CD4-positive, CD25-positive, alpha-beta regulatory T cell (primary cell): ENCODE results near the gene CBARP. TPM values are rescaled to one million over a fixed set of nuclear protein-coding genes. Genes with fewer than 3 reads are reported as not detected.

Source experiments
- ATAC-seq, 2 donors: fragments of 150-1000 bp; cut with Tn5 transposase; one replicate each; pipeline ENCODE4 v1.10.0; 2021; ENCODE audit warnings: low read depth in 2 of 2, moderate number of reproducible peaks in 2 of 2, moderate library complexity in 1 of 2
- DNase-seq, 3 donors: peaks; one replicate each; pipeline versions ENCODE4 v3.0.0 to v3.0.0-alpha.2; 2012 to 2022; ENCODE audit warnings: mixed read lengths in 1 of 3
- H3K27ac ChIP-seq: one replicate; pipeline ENCODE4 v1.7.0; 2013; ENCODE audit warnings: mild to moderate bottlenecking, low read length; ENCODE audit not compliant: insufficient read depth, poor library complexity, severe bottlenecking
- H3K27me3 ChIP-seq: one replicate; pipeline ENCODE4 v1.7.0; 2013; ENCODE audit warnings: low read length; ENCODE audit not compliant: control insufficient read depth, insufficient read depth
- H3K36me3 ChIP-seq: one replicate; pipeline ENCODE4 v1.7.0; 2013; ENCODE audit warnings: mild to moderate bottlenecking, low read length, moderate library complexity; ENCODE audit not compliant: control insufficient read depth, insufficient read depth
- H3K4me1 ChIP-seq: 2 replicates; pipeline ENCODE4 v1.7.0; 2013; ENCODE audit warnings: mild to moderate bottlenecking, low read length; ENCODE audit not compliant: insufficient read depth, control insufficient read depth, poor library complexity, severe bottlenecking
- H3K4me3 ChIP-seq: one replicate; pipeline ENCODE4 v1.7.0; 2013; ENCODE audit warnings: low read depth, mild to moderate bottlenecking, low read length, moderate library complexity
- H3K9me3 ChIP-seq, 2 experiments: 1 replicate in 1 of 2; 2 replicates in 1 of 2; pipeline ENCODE4 v1.7.0; 2013; ENCODE audit warnings: low read length in 2 of 2, mild to moderate bottlenecking in 1 of 2, moderate library complexity in 1 of 2; ENCODE audit not compliant: control insufficient read depth in 2 of 2
- H3K27ac Mint-ChIP-seq, 3 donors: one replicate each; pipeline ENCODE4 v1.8.0; 2020 to 2022; ENCODE audit warnings: mild to moderate bottlenecking in 3 of 3, mixed read lengths in 3 of 3, moderate library complexity in 2 of 3
- H3K27me3 Mint-ChIP-seq: one replicate; pipeline ENCODE4 v1.8.0; 2022; ENCODE audit warnings: mild to moderate bottlenecking, mixed read lengths
- H3K36me3 Mint-ChIP-seq: one replicate; pipeline ENCODE4 v1.8.0; 2020; ENCODE audit warnings: mixed read lengths
- H3K4me1 Mint-ChIP-seq, 4 donors: one replicate each; pipeline ENCODE4 v1.8.0; 2020 to 2022; ENCODE audit warnings: mixed read lengths in 4 of 4, mild to moderate bottlenecking in 1 of 4
- H3K4me3 Mint-ChIP-seq, 4 donors: one replicate each; pipeline ENCODE4 v1.8.0; 2020 to 2022; ENCODE audit warnings: mild to moderate bottlenecking in 4 of 4, mixed read lengths in 4 of 4, moderate library complexity in 3 of 4
- H3K9me3 Mint-ChIP-seq, 7 donors: one replicate each; pipeline ENCODE4 v1.8.0; 2020 to 2022; ENCODE audit warnings: mixed read lengths in 7 of 7, mild to moderate bottlenecking in 3 of 7, moderate library complexity in 2 of 7
- polyA plus RNA-seq, 4 donors: library from polyadenylated mRNA; unstranded; fragments of 300-500 nt; fragmentation: Illumina TruSeq; gene quantifications; one replicate each; pipeline ENCODE4 v1.2.3, GENCODE V29; 2021
- total RNA-seq: library from RNA; stranded (reverse); gene quantifications from one replicate; pipeline ENCODE4 v1.2.3, GENCODE V29; 2022

Gene CBARP
- total and polyA plus RNA-seq, 5 donors from 2014 or later, result 0.12 TPM; not detected in 4

DNA sequence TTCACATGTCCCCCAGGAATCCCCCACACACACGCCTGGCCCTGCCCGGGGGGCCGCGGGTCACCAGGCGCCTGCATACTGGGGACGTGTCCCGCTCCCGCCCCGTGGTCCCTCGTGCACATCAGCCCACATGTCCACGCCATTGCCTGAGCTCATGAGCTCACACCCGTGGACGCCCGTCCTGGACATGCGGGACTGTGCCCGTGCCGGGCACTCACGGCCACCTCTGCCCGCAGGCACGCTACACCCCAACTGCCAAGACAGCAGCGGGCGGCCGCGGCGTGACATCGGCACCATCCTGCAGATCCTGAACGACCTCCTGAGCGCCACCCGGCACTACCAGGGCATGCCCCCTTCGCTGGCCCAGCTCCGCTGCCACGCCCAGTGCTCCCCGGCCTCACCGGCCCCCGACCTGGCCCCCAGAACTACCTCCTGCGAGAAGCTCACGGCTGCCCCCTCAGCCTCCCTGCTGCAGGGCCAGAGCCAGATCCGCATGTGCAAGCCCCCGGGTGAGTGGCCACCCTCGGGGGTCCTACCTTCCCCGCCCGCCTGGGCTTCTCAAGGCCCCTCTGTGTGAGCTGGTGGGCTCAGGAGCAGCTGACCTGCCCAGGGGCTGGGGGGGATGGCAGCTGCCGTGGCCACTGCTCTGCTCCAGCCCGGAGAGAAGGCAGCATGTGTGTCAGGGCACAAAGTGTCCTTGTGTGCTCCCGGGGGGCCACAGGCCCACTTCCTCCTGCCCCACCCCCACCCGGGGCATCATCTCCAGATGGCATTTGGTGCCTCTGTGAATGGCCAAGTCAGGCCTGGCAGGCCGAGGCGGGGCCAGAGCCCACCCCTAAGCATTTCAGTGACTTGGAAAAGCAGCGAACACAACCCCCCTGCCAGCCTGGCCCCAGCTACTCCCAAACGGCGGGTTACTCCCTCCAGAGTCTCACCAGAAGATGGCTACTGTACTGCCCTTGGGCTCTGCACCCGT is 17.7 kb upstream of the CBARP start:
- H3K36me3 ChIP-seq, result peaks cover 35% of the 10 kb centered on the region
- Mint-ChIP-seq H3K4me3 (no peak overlapping the region), H3K4me1 (peaks cover 0 to 51% (median 18%) of the 10 kb centered on the region in 4 donors)

GRCh38 chr19:1254530-1255185 is 16.9 kb upstream of the CBARP start:
- Histone ChIP-seq H3K36me3 (peaks cover 35% of the 10 kb centered on the region), H3K4me1 (peaks cover 74% of the 10 kb centered on the region), H3K9me3 (no peaks in the 10 kb centered on the region), H3K27ac (peak overlapping the region; percentile 88), H3K27me3 (no peaks in the 10 kb centered on the region), H3K4me3 (no peak overlapping the region)
- H3K4me3 Mint-ChIP-seq, result peak overlapping the region in 3 of 4 donors; percentile 48 to 66 (median 60)
- no peaks in the 10 kb centered on the region for H3K36me3 Mint-ChIP-seq
- peaks cover 0 to 47% (median 15%) of the 10 kb centered on the region in 4 donors for H3K4me1 Mint-ChIP-seq
- H3K27me3 Mint-ChIP-seq, result peaks cover 12% of the 10 kb centered on the region
- ATAC-seq (no peak), DNase-seq (no peak)
- H3K9me3 Mint-ChIP-seq, result peaks cover 0 to 3% (median 0%) of the 10 kb centered on the region in 7 donors
- peak overlapping the region in 1 of 3 donors; percentile 69 for H3K27ac Mint-ChIP-seq

More for the DNA sequence above, 17.7 kb upstream of the CBARP start:
- Mint-ChIP-seq H3K9me3 (peaks cover 0 to 2% (median 0%) of the 10 kb centered on the region in 7 donors), H3K27ac (peak overlapping the region in 1 of 3 donors; percentile 79), H3K36me3 (no peaks in the 10 kb centered on the region), H3K27me3 (peaks cover 16% of the 10 kb centered on the region)
- Histone ChIP-seq H3K9me3 (no peaks in the 10 kb centered on the region), H3K27ac (peak overlapping the region; percentile 47), H3K4me3 (no peak overlapping the region), H3K27me3 (no peaks in the 10 kb centered on the region), H3K4me1 (peaks cover 82% of the 10 kb centered on the region)
- DNase-seq (no peak), ATAC-seq (no peak)

DNA sequence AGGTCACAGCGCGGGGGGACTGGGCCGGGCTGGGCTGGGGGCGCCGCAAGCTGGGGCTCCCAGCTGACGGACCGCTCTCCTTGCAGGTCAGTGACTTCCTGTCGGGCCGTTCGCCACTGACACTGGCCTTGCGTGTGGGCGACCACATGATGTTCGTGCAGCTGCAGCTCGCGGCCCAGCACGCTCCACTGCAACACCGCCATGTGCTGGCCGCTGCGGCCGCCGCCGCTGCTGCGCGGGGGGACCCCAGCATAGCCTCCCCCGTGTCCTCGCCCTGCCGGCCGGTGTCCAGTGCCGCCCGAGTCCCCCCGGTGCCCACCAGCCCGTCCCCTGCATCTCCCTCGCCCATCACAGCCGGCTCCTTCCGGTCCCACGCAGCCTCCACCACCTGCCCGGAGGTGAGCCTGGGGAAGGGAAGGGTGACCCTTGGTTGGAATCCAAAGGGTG is 16.3 kb upstream of the CBARP start:
- H3K4me3 Mint-ChIP-seq, result peak overlapping the region in 3 of 4 donors; percentile 48 to 66 (median 60)
- H3K36me3 ChIP-seq, result peaks cover 35% of the 10 kb centered on the region

GRCh38 chr19:1253514-1254080 is 15.8 kb upstream of the CBARP start:
- Histone ChIP-seq H3K9me3 (no peaks in the 10 kb centered on the region), H3K27me3 (no peaks in the 10 kb centered on the region), H3K27ac (peak overlapping the region; percentile 88), H3K36me3 (peaks cover 35% of the 10 kb centered on the region), H3K4me1 (peaks cover 63% of the 10 kb centered on the region), H3K4me3 (no peak overlapping the region)
- H3K27ac Mint-ChIP-seq, result peak overlapping the region in 2 of 3 donors; percentile 20 to 73
- peaks cover 0 to 36% (median 7%) of the 10 kb centered on the region in 4 donors for H3K4me1 Mint-ChIP-seq
- DNase-seq (no peak), ATAC-seq (no peak)
- H3K36me3 Mint-ChIP-seq, result no peaks in the 10 kb centered on the region
- H3K4me3 Mint-ChIP-seq, result peak overlapping the region; percentile 72 to 96 (median 78)
- H3K9me3 Mint-ChIP-seq, result peaks cover 0 to 4% (median 0%) of the 10 kb centered on the region in 7 donors
- peaks cover 4% of the 10 kb centered on the region for H3K27me3 Mint-ChIP-seq

More for the DNA sequence above, 16.3 kb upstream of the CBARP start:
- Histone ChIP-seq H3K4me1 (peaks cover 68% of the 10 kb centered on the region), H3K9me3 (no peaks in the 10 kb centered on the region), H3K27ac (peak overlapping the region; percentile 88), H3K27me3 (no peaks in the 10 kb centered on the region), H3K4me3 (no peak overlapping the region)
- Mint-ChIP-seq H3K9me3 (peaks cover 0 to 4% (median 0%) of the 10 kb centered on the region in 7 donors), H3K27me3 (peaks cover 9% of the 10 kb centered on the region), H3K4me1 (peaks cover 0 to 41% (median 12%) of the 10 kb centered on the region in 4 donors), H3K36me3 (no peaks in the 10 kb centered on the region), H3K27ac (peak overlapping the region in 1 of 3 donors; percentile 69)
- DNase-seq, result no peak
- ATAC-seq, result no peak

DNA sequence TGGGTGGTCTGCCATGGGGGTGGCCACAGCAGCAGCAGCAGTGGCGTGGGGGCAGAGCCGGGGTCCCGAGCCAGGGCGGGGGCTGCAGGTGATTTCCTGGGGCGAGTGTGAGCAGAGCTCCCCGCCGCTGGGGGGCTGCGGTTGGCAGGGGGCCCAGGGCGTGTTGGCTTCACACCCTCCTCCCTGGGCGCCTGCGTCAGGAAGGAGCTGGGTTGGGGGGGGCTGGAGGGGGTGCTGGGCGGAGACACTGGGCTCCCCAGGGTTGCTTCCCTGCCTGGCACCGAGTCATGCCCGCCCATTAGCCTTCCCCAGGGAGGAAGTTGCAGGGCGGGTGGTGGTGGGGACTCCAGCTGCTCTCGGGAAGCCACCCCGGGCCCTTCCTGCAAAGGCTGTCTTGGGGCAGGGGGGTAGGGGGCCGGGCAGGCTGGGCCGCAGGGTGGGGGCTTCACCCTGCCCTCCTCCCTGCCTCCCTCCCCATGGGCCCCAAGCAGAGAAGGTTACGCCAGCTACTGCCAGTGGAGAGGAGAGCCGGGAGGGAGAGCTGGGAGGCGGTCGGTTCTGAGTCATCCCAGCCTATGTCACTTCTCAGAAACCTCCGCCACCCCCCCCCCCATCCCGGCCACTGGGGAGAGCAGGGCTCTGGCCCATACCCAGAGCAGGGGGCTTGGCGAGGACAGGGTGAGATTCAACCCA is 15.2 kb upstream of the CBARP start:
- H3K4me1 ChIP-seq, result peaks cover 59% of the 10 kb centered on the region
- Mint-ChIP-seq H3K9me3 (peaks cover 0 to 4% (median 0%) of the 10 kb centered on the region in 7 donors), H3K4me3 (peak overlapping the region; percentile 72 to 96 (median 80)), H3K4me1 (peaks cover 0 to 30% (median 7%) of the 10 kb centered on the region in 4 donors), H3K27ac (peak overlapping the region in 1 of 3 donors; percentile 73), H3K36me3 (no peaks in the 10 kb centered on the region), H3K27me3 (no peaks in the 10 kb centered on the region)
- H3K27ac ChIP-seq, result peak overlapping the region; percentile 88
- no peaks in the 10 kb centered on the region for H3K27me3 ChIP-seq
- no peaks in the 10 kb centered on the region for H3K9me3 ChIP-seq
- H3K36me3 ChIP-seq, result peaks cover 35% of the 10 kb centered on the region
- DNase-seq (peak; percentile 64 to 89 (median 67)), ATAC-seq (peak; percentile 4 to 9)
- H3K4me3 ChIP-seq, result no peak overlapping the region

- ATAC-seq (no peak), DNase-seq (peak; percentile 53 to 88 (median 70))
- H3K4me3 ChIP-seq, result no peak overlapping the region
- H3K27me3 Mint-ChIP-seq, result no peaks in the 10 kb centered on the region
- peak overlapping the region; percentile 41 to 82 (median 65) for H3K27ac Mint-ChIP-seq
- H3K9me3 Mint-ChIP-seq, result peaks cover 0 to 4% (median 0%) of the 10 kb centered on the region in 7 donors
- H3K4me1 Mint-ChIP-seq, result peaks cover 0 to 23% (median 5%) of the 10 kb centered on the region in 4 donors
- H3K36me3 ChIP-seq, result peaks cover 30% of the 10 kb centered on the region
- peaks cover 57% of the 10 kb centered on the region for H3K4me1 ChIP-seq
- H3K4me3 Mint-ChIP-seq, result peak overlapping the region; percentile 90 to 99 (median 95)
- H3K36me3 Mint-ChIP-seq, result no peaks in the 10 kb centered on the region
- no peaks in the 10 kb centered on the region for H3K9me3 ChIP-seq
- H3K27me3 ChIP-seq, result no peaks in the 10 kb centered on the region
- peak overlapping the region; percentile 88 for H3K27ac ChIP-seq
Observed at GRCh38 chr19:1252221-1252820, 14.5 kb upstream of the CBARP start.
